ENCODE results near the gene DOCK9.

DOCK9 gene

GRCh38 chr13:98967491-98967890 is 10.4 kb downstream of the DOCK9 start:
- H3K79me2 ChIP-seq (ENCODE audit: low read length) = no peaks in the 10 kb centered on the region
- no peak overlapping the region for H2AFZ ChIP-seq (ENCODE audit: low read length)
- H3K27me3 ChIP-seq (replicated peaks; ENCODE audit: insufficient read depth, low read length) = no peaks in the 10 kb centered on the region
- H3K4me3 ChIP-seq (ENCODE audit: low read length) = no peak overlapping the region
- DNase-seq = no peak
- no peak overlapping the region for H3K4me2 ChIP-seq (ENCODE audit: low read depth, low read length)
- no peak overlapping the region for H3K9ac ChIP-seq (ENCODE audit: low read length)
- H3K27ac ChIP-seq (ENCODE audit: low read length) = no peak overlapping the region
- no peaks in the 10 kb centered on the region for H3K4me1 ChIP-seq (ENCODE audit: low read length)
- no peaks in the 10 kb centered on the region for H3F3A ChIP-seq (ENCODE audit: insufficient read depth, low read length)
- no peak for TF ChIP-seq EZH2phosphoT487 (IDR thresholded peaks at IDR 0.05; ENCODE audit: low read length)
- H3K9me3 ChIP-seq (replicated peaks; ENCODE audit: insufficient read depth, low read length) = no peaks in the 10 kb centered on the region
- H3K36me3 ChIP-seq (replicated peaks; ENCODE audit: insufficient read depth, low read length) = no peaks in the 10 kb centered on the region
- no peaks in the 10 kb centered on the region for H3K9me2 ChIP-seq (replicated peaks; ENCODE audit: insufficient read depth, low read length)
- no peaks in the 10 kb centered on the region for H4K20me1 ChIP-seq (ENCODE audit: insufficient read depth, low read length)

DNA sequence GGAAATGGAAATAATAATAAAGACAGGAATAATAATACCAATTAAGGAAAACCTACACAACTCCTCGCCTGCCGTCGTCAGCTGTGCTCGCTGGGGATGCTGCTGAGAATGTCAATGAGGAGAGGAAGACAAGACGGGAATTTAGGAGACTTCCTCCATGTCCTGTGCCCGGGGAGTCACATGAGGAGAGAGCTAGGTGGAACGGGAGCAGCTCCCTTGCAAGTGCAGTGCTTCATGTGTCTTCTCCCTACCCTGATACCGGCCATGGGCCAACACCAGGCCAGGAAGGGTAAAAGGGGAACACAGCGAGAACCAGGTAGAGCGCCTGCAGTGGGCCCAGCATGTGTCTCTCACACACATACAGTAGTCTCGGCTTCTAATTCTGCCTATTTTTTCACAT is 11.8 kb downstream of the DOCK9 start:
- Histone ChIP-seq H3K4me2 (ENCODE audit: low read depth, low read length) (no peak overlapping the region), H3K4me3 (ENCODE audit: low read length) (no peak overlapping the region), H3K36me3 (replicated peaks; ENCODE audit: insufficient read depth, low read length) (no peaks in the 10 kb centered on the region), H4K20me1 (ENCODE audit: insufficient read depth, low read length) (no peaks in the 10 kb centered on the region), H3K9ac (ENCODE audit: low read length) (no peak overlapping the region), H3K4me1 (ENCODE audit: low read length) (no peaks in the 10 kb centered on the region), H3K9me3 (replicated peaks; ENCODE audit: insufficient read depth, low read length) (no peaks in the 10 kb centered on the region), H3K79me2 (ENCODE audit: low read length) (no peaks in the 10 kb centered on the region), H3K9me2 (replicated peaks; ENCODE audit: insufficient read depth, low read length) (no peaks in the 10 kb centered on the region), H3K27ac (ENCODE audit: low read length) (no peak overlapping the region), H3K27me3 (replicated peaks; ENCODE audit: insufficient read depth, low read length) (no peaks in the 10 kb centered on the region), H2AFZ (ENCODE audit: low read length) (no peak overlapping the region), H3F3A (ENCODE audit: insufficient read depth, low read length) (no peaks in the 10 kb centered on the region)
- TF ChIP-seq EZH2phosphoT487 (IDR thresholded peaks at IDR 0.05; ENCODE audit: low read length) = no peak
- TF ChIP-seq, protein P1, sequence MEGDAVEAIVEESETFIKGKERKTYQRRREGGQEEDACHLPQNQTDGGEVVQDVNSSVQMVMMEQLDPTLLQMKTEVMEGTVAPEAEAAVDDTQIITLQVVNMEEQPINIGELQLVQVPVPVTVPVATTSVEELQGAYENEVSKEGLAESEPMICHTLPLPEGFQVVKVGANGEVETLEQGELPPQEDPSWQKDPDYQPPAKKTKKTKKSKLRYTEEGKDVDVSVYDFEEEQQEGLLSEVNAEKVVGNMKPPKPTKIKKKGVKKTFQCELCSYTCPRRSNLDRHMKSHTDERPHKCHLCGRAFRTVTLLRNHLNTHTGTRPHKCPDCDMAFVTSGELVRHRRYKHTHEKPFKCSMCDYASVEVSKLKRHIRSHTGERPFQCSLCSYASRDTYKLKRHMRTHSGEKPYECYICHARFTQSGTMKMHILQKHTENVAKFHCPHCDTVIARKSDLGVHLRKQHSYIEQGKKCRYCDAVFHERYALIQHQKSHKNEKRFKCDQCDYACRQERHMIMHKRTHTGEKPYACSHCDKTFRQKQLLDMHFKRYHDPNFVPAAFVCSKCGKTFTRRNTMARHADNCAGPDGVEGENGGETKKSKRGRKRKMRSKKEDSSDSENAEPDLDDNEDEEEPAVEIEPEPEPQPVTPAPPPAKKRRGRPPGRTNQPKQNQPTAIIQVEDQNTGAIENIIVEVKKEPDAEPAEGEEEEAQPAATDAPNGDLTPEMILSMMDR (IDR thresholded peaks at IDR 0.05; ENCODE audit: low read length) = no peak
- TF ChIP-seq EZH2 (optimal IDR thresholded peaks at IDR 0.05; ENCODE audit: low read depth, low read length) = no peak
- DNase-seq = no peak

DNA sequence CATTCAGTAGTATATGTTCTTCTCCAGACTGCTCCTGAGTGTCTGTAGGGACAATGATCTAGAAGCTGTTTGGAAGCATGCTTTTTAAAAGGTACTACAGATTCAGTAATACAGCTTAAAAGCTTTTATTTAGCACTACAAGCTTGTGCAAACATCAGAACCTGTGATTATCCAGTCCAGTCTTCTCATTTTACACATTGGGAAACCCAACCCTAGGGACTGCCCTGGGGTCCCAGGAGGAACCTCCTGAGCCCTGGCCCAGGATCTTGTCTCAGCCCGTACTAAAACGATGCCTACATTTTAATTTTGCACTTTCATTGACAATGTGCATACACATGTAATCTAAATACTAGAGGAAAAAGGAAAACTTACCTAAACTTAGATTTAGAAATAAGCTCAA is 12.5 kb downstream of the DOCK9 start:
- Histone ChIP-seq H3K4me1 (ENCODE audit: low read length) (no peaks in the 10 kb centered on the region), H4K20me1 (ENCODE audit: insufficient read depth, low read length) (no peaks in the 10 kb centered on the region), H3K79me2 (ENCODE audit: low read length) (no peaks in the 10 kb centered on the region), H3K27me3 (replicated peaks; ENCODE audit: insufficient read depth, low read length) (no peaks in the 10 kb centered on the region), H3K9ac (ENCODE audit: low read length) (no peak overlapping the region), H3K27ac (ENCODE audit: low read length) (no peak overlapping the region), H3K9me3 (replicated peaks; ENCODE audit: insufficient read depth, low read length) (no peaks in the 10 kb centered on the region), H3K9me2 (replicated peaks; ENCODE audit: insufficient read depth, low read length) (no peaks in the 10 kb centered on the region), H2AFZ (ENCODE audit: low read length) (no peak overlapping the region), H3K4me3 (ENCODE audit: low read length) (no peak overlapping the region), H3K36me3 (replicated peaks; ENCODE audit: insufficient read depth, low read length) (no peaks in the 10 kb centered on the region), H3K4me2 (ENCODE audit: low read depth, low read length) (no peak overlapping the region), H3F3A (ENCODE audit: insufficient read depth, low read length) (no peaks in the 10 kb centered on the region)
- TF ChIP-seq, protein P1 (IDR thresholded peaks at IDR 0.05; ENCODE audit: low read length) = no peak
- TF ChIP-seq EZH2phosphoT487 (IDR thresholded peaks at IDR 0.05; ENCODE audit: low read length) = no peak
- TF ChIP-seq EZH2 (optimal IDR thresholded peaks at IDR 0.05; ENCODE audit: low read depth, low read length) = no peak
- DNase-seq = no peak

DNA sequence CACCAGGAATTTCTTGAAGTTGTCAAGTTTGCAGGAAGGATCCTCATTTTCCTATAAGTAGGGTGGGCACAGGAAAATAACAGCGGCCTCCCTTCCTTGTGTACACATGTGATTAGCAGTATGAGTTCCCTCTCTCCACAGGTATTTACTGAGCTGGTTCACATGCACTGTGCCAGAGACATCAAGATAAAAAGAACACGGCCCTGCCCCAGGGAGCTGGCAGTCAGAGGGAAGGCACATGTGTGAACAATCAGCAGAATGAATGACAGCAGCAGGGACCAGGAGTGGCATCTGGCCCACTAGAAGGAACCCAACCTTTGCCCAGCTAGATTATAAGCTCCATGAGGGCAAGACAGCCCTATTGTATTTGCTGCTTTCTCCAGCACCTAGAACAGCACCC is 13.9 kb downstream of the DOCK9 start:
- Histone ChIP-seq H3K4me3 (ENCODE audit: low read length) (no peak overlapping the region), H3K27me3 (replicated peaks; ENCODE audit: insufficient read depth, low read length) (no peaks in the 10 kb centered on the region), H3K4me1 (ENCODE audit: low read length) (no peaks in the 10 kb centered on the region), H3F3A (ENCODE audit: insufficient read depth, low read length) (no peaks in the 10 kb centered on the region), H2AFZ (ENCODE audit: low read length) (no peak overlapping the region), H3K27ac (ENCODE audit: low read length) (no peak overlapping the region), H3K9me3 (replicated peaks; ENCODE audit: insufficient read depth, low read length) (no peaks in the 10 kb centered on the region), H3K9ac (ENCODE audit: low read length) (no peak overlapping the region), H3K4me2 (ENCODE audit: low read depth, low read length) (no peak overlapping the region), H4K20me1 (ENCODE audit: insufficient read depth, low read length) (no peaks in the 10 kb centered on the region), H3K79me2 (ENCODE audit: low read length) (no peaks in the 10 kb centered on the region), H3K36me3 (replicated peaks; ENCODE audit: insufficient read depth, low read length) (no peaks in the 10 kb centered on the region), H3K9me2 (replicated peaks; ENCODE audit: insufficient read depth, low read length) (no peaks in the 10 kb centered on the region)
- TF ChIP-seq, protein P1 (IDR thresholded peaks at IDR 0.05; ENCODE audit: low read length) = no peak
- TF ChIP-seq EZH2phosphoT487 (IDR thresholded peaks at IDR 0.05; ENCODE audit: low read length) (no peak), EZH2 (optimal IDR thresholded peaks at IDR 0.05; ENCODE audit: low read depth, low read length) (no peak)
- DNase-seq = no peak
